ENCODE measurements around the gene JSRP1.
A peak's percentile ranks its signal among the peaks of the same experiment; 100 is the strongest.

DNA sequence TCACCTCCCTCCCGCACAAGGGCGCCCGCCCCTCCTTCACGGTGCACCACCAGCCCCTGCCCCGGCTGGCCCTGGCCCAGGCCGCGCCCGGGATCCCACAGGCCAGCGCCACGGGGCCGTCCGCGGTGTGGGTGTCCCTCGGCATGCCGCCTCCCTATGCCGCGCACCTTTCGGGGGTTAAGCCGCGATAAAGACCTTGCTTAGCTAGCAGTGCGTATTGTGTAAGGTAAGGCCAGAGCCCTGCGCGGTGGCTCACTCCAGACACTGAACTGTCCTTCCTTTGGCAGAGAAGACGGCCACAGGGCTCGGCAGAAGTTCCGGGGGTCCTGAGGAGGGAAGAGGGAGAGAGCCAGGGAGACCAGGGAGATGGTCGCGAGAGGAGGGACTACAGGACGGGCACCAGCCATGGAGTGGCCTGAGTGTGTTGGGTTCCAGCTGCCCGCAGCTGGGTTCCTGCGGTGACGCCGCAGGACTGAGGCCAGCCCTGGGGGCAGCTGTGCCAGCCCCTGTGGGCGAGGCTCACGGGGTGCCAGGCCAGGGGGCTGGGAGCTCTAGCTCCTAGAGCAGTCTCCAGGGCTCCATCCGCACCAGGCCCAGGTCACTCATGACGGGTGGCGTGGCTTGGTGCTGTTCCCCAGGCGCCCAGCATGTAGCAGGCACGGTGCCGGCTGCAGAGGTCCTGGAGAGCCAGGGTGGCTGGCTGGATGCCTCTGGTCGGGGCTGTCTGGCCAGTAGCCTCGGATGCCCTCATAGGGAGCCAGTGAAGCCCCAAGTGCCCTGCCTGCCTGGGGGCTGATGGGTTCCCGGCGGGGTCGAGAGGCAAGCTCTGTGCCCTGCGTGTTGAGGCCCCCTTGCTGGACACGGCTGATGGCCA lies 27.8 kb downstream of the JSRP1 start:
- no peak for TF ChIP-seq HDAC2 (IDR thresholded peaks at IDR 0.05)
- no peak for TF ChIP-seq ZNF274 (IDR thresholded peaks at IDR 0.05; ENCODE audit: insufficient read depth, insufficient read length)
- no peak for TF ChIP-seq EP300 (IDR thresholded peaks at IDR 0.05; ENCODE audit: borderline replicate concordance in 1 of 2, control insufficient read depth in 1 of 2, low read depth in 2 of 2, low read length in 2 of 2)
- peak; percentile 50; the same call in 1 of the 2 replicates for TF ChIP-seq POLR2A (IDR thresholded peaks at IDR 0.05; ENCODE audit: low read depth, low read length)
- TF ChIP-seq MXI1 (IDR thresholded peaks at IDR 0.05; ENCODE audit: low read depth, low read length), result no peak
- TF ChIP-seq ATF7 (IDR thresholded peaks at IDR 0.05; ENCODE audit: low read depth), result no peak
- TF ChIP-seq, protein P1, sequence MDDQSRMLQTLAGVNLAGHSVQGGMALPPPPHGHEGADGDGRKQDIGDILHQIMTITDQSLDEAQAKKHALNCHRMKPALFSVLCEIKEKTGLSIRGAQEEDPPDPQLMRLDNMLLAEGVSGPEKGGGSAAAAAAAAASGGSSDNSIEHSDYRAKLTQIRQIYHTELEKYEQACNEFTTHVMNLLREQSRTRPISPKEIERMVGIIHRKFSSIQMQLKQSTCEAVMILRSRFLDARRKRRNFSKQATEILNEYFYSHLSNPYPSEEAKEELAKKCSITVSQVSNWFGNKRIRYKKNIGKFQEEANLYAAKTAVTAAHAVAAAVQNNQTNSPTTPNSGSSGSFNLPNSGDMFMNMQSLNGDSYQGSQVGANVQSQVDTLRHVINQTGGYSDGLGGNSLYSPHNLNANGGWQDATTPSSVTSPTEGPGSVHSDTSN (IDR thresholded peaks at IDR 0.05; ENCODE audit: insufficient replicate concordance, low read depth, low read length), result no peak
- no peak for TF ChIP-seq ZNF207 (IDR thresholded peaks at IDR 0.05; ENCODE audit: borderline replicate concordance)

Measured in GM12878 (cell line).